ENCODE results near the gene C2orf69.

The C2orf69 gene

DNA sequence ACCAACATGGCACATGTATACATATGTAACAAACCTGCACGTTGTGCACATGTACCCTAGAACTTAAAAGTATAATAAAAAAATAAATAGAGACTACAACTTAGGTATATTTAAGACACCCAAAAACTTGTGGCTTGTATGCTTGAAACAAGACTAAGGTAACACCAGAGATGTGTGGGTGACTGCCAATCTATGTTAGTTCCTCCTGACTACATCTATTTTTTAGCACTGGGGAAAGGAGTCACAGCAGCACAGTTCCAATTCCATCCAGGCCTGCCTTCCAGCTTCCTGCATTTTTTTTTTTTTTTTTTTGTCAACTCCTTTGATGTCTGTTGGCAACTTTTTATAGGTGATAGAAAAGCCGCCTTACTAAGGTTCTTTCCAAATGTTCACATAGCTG is 18.2 kb downstream of the C2orf69 start:
- no peak overlapping the region for H3K4me3 ChIP-seq (ENCODE audit: low read depth, low read length)
- no peak for DNase-seq (ENCODE audit: low read depth)
- no peak for TF ChIP-seq MYC (IDR thresholded peaks at IDR 0.05; ENCODE audit: low read depth, low read length)

- H3K4me3 ChIP-seq (ENCODE audit: low read depth, low read length), result no peak overlapping the region
- TF ChIP-seq POLR2A (IDR thresholded peaks at IDR 0.05; ENCODE audit: extremely low read depth, insufficient read length), result no peak
- TF ChIP-seq, protein P1, sequence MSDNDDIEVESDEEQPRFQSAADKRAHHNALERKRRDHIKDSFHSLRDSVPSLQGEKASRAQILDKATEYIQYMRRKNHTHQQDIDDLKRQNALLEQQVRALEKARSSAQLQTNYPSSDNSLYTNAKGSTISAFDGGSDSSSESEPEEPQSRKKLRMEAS (IDR thresholded peaks at IDR 0.05; ENCODE audit: low read depth, low read length), result no peak
- TF ChIP-seq, protein P2, sequence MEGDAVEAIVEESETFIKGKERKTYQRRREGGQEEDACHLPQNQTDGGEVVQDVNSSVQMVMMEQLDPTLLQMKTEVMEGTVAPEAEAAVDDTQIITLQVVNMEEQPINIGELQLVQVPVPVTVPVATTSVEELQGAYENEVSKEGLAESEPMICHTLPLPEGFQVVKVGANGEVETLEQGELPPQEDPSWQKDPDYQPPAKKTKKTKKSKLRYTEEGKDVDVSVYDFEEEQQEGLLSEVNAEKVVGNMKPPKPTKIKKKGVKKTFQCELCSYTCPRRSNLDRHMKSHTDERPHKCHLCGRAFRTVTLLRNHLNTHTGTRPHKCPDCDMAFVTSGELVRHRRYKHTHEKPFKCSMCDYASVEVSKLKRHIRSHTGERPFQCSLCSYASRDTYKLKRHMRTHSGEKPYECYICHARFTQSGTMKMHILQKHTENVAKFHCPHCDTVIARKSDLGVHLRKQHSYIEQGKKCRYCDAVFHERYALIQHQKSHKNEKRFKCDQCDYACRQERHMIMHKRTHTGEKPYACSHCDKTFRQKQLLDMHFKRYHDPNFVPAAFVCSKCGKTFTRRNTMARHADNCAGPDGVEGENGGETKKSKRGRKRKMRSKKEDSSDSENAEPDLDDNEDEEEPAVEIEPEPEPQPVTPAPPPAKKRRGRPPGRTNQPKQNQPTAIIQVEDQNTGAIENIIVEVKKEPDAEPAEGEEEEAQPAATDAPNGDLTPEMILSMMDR (IDR thresholded peaks at IDR 0.05; ENCODE audit: low read depth, low read length), result no peak
- no peak for TF ChIP-seq MYC (IDR thresholded peaks at IDR 0.05; ENCODE audit: low read depth, low read length)
- DNase-seq (ENCODE audit: low read depth), result no peak
Observed at GRCh38 chr2:199932312-199932855, 21.3 kb downstream of the C2orf69 start.

- DNase-seq (ENCODE audit: low read depth), result no peak
- TF ChIP-seq, protein P1 (IDR thresholded peaks at IDR 0.05; ENCODE audit: low read depth, low read length), result no peak
- TF ChIP-seq MYC (IDR thresholded peaks at IDR 0.05; ENCODE audit: low read depth, low read length) (no peak), POLR2A (IDR thresholded peaks at IDR 0.05; ENCODE audit: extremely low read depth, insufficient read length) (no peak)
- TF ChIP-seq, protein P2 (IDR thresholded peaks at IDR 0.05; ENCODE audit: low read depth, low read length), result no peak
Observed at GRCh38 chr2:199933466-199933865, 22.4 kb downstream of the C2orf69 start.

DNA sequence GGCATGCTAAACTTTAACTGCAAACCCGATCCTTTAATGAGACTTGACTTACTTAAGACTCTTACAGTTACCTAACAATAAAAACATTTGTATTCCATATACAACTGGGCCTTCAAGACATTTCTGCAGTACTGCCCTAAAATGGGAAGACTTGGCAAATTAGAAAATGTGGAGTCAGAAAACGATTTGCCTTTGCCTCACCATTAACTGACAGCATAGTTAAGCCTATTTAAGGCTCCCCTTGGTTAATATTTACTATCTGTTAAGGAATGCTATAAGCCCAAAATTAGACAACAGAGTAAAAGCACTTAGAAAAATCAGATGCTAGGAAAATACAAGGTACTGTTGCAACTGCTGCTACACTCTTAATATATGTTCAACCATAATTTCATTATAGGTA is 25.5 kb downstream of the C2orf69 start:
- TF ChIP-seq, protein P2 (IDR thresholded peaks at IDR 0.05; ENCODE audit: low read depth, low read length), result no peak
- TF ChIP-seq, protein P1 (IDR thresholded peaks at IDR 0.05; ENCODE audit: low read depth, low read length), result no peak
- TF ChIP-seq MYC (IDR thresholded peaks at IDR 0.05; ENCODE audit: low read depth, low read length) (no peak), POLR2A (IDR thresholded peaks at IDR 0.05; ENCODE audit: extremely low read depth, insufficient read length) (no peak)
- no peak for DNase-seq (ENCODE audit: low read depth)
- no peak overlapping the region for H3K4me3 ChIP-seq (ENCODE audit: low read depth, low read length)

More at GRCh38 chr2:199933466-199933865, 22.4 kb downstream of the C2orf69 start:
- H3K4me3 ChIP-seq (ENCODE audit: low read depth, low read length), result no peak overlapping the region

DNA sequence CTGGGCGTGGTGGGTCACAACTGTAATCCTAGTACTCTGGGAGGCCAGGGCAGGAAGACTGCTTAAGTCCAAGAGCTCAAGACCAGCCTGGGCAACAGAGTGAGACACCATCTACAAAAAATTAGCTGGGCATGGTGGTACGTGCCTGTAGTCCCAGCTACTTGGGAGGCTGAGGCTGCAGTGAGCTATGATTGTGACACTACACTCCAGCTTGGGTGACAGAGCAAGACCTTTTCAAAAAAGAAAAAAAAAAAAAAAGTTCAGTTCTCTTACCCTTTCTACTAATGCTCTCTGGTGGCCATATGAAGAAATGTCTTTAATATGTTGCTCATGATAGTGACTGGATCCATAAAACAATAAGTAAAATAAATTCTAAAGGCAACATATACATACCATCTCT is 29.3 kb downstream of the C2orf69 start:
- DNase-seq (ENCODE audit: low read depth), result peak; percentile 57

GRCh38 chr2:199943373-199943772 is 32.3 kb downstream of the C2orf69 start:
- no peak for DNase-seq (ENCODE audit: low read depth)
- no peak overlapping the region for H3K4me3 ChIP-seq (ENCODE audit: low read depth, low read length)

More for the DNA sequence above, 29.3 kb downstream of the C2orf69 start:
- no peak overlapping the region for H3K4me3 ChIP-seq (ENCODE audit: low read depth, low read length)
- TF ChIP-seq, protein P1 (IDR thresholded peaks at IDR 0.05; ENCODE audit: low read depth, low read length), result no peak
- TF ChIP-seq POLR2A (IDR thresholded peaks at IDR 0.05; ENCODE audit: extremely low read depth, insufficient read length) (no peak), MYC (IDR thresholded peaks at IDR 0.05; ENCODE audit: low read depth, low read length) (no peak)
- TF ChIP-seq, protein P2 (IDR thresholded peaks at IDR 0.05; ENCODE audit: low read depth, low read length), result no peak

More at GRCh38 chr2:199943373-199943772, 32.3 kb downstream of the C2orf69 start:
- no peak for TF ChIP-seq POLR2A (IDR thresholded peaks at IDR 0.05; ENCODE audit: extremely low read depth, insufficient read length)
- TF ChIP-seq, protein P1 (IDR thresholded peaks at IDR 0.05; ENCODE audit: low read depth, low read length), result no peak
- TF ChIP-seq, protein P2 (IDR thresholded peaks at IDR 0.05; ENCODE audit: low read depth, low read length), result no peak
- no peak for TF ChIP-seq MYC (IDR thresholded peaks at IDR 0.05; ENCODE audit: low read depth, low read length)

Data from NB4 (cell line).